Renal cortical epithelial cell (primary cell): Measurements from ENCODE around the gene ADK. TPM values are rescaled to one million over a fixed set of nuclear protein-coding genes. Genes with fewer than 3 reads are reported as not detected.
"Not testable (repeated sequence)": the region's sequence is repeated elsewhere in the genome, so short reads cannot be mapped to it uniquely, and the experiment has no call there.

Source experiments
- DNase-seq: peaks from one replicate; pipeline ENCODE4 v3.0.0-alpha.2; 2011; ENCODE audit warnings: low read depth
- total RNA-seq: library from RNA; depleted of rRNA; stranded (reverse); fragments of >200 nt; gene quantifications from 2 replicates; pipeline ENCODE4 v1.2.3, GENCODE V29; 2014

Gene ADK
- total RNA-seq, 1 donor from 2014 or later: 74.9 TPM

DNA sequence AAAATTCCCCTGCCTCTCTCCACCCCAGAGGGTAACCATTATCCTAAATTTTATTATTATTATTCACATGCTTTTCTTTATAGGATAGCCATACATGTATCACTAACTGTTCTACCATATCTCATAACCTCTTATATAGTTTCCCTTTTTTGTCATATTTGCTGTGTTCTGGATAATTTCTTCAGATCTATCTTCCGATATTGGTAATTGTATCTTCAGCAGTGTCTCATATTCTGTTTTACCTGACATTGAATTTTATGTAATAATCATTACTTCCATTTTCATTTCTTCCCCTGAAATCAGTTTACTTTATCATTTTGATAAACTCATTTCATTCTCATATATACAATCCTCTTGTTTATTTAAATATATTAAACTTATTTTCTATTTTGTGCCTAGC, 273.5 kb downstream of the ADK start:
- no peak for DNase-seq

DNA sequence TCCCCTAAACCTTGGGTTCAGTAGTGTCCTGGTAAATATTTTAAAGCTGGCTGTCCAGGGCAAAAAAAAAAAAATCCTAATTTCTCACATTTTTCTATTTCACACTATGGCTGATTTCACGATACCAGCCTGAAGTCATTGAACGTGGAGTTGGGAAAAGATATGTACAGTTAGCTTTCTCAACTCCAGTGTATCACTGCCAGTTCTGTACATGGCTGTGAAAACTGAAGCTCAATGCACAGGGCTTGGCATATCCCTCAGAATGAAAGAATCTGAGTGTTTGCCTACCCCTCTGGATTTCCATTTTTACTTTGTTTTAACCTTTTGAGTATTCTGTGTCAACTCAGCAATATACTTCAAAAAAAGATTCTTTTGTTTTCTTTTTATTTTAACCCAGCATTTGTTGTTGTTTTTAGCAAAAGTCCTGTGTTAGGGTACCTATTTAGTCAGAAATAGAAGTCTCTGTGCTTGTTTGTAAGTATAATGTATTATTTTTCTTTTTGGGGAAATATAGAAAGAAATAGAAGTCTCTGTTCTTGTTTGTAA, 274.5 kb downstream of the ADK start:
- no peak for DNase-seq

DNA sequence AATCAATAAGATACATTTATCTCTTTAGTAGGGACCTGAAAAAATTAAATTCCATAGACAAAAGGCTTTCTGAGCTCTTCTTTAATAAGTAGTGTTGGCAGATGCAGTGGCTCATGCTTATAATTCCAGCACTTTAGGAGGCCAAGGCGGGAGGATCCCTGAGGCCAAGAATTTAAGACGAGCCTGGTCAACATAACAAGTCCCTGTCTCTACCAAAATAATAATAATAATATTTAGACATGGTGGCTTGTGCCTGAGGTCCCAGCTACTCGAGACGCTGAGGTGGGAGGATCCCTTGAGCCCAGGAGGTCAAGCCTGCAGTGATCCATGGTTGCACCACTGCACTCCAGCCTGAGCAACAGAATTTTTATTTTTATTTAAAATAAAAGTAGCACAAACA, 280.8 kb downstream of the ADK start:
- no peak for DNase-seq

DNA sequence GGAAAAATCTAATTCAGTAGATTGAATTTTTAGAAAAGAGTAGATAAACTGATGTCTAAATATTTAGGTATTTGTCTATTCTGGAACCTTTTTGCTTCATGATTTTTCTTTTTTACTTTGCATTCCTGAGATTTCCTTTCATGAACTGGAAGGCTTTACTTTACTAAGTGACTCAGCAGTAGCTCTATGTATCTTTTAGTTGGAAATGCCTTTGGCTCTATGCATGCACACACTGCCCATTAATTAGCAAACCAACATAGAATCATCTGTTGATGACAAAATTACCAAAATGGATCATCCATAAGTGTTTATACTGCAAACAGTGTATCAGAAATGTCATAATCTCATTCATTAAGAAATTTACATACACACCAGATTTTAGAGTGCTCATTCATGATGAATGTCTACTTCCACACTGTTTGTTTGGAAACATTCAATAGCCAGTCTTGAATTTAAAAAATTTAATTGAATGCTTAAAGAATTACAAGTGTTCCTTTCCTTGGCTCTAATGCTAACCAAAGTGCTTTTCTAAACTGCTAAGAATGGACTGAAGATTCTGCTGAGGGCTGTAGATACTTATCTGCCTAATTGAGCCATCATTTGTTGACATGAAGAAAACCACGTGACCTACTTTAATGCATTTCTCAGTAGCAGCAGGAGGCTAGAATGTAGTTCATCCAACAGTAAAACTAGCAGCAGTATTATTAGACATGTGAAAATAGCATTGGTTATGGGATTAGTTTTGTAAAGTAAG, 282.0 kb downstream of the ADK start:
- peak; percentile 30 for DNase-seq

DNA sequence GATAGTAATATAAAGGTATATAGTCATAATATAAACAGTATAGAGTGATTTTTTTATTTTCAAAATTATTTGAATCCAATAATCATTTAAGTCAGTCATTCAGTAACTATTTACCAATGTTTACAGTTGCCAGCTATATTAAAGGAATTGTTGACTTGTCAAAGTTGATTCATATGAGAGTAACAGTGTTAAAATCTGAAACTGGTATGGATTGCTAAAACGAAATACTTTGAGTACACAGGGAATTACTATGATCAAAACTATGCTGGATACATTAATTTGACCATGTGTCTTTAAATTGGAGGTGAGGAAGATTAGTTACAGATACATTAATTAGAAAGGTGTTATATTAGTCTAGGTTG, 282.6 kb downstream of the ADK start:
- no peak for DNase-seq

DNA sequence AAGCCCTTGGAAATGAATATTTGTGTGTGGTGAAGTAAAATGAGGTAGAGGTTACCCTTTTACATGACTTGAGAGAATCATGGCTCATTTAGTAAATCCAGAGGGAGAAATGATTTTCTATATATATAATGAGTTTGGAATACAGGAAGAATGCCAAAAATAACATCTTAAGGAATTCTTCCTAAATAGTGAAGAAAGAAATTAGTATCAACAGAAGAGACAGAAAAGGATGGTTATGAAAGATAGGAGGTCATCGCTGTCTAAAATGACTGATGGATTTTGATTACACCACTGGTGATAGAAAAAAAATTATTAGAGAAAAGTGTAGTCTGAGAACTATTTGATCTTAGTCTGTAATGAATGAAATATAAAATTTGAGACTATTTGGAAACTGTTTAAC, 283.0 kb downstream of the ADK start:
- no peak for DNase-seq

DNA sequence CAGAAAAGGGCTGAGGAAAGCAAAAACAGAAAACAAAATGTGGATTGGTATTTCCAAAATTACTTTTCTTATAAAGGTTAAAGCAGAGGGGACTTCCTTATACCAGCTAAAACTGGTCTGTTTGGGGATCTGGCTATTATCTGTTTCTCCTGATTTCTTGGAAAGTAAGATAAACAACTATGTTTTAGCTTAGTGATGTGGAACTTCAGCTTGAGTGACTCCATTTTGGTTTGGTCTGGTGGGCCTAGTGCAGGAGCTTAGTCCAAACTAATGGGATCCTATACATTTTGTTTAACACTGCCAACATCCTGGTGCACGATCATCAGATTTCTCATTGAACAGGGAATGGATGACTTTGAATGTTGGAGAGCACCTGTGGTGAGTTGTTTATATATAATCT, 283.5 kb downstream of the ADK start:
- DNase-seq: no peak

DNA sequence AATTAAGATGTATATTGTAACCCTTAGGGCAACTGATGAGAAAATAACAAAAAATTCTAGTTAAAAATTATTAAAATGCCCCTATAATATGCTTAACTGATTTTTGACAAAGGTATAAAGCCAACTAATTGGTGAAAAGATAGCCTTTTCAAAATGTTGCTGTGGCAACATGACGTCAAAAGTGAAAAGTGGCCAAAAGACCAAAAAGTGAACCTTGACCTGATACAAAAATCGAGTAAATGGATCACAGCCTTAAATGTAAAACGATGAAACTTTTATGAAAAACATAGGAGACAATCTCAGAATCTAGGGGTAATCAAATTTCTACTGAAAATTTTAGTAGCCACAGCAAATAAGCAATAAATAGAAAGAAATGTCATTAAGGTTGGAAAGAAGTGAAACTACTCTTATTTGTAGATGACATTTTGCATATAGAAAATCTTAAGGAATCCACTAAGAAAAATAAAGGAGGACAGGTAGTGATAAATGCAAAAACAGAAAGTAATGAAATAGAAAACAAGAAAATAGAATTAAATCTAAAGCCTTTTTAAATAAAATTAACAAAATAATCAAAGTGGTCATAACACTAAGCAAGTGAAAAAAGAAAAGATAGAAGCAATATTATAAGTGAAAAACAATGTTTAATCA, 285.6 kb downstream of the ADK start:
- DNase-seq: no peak

DNA sequence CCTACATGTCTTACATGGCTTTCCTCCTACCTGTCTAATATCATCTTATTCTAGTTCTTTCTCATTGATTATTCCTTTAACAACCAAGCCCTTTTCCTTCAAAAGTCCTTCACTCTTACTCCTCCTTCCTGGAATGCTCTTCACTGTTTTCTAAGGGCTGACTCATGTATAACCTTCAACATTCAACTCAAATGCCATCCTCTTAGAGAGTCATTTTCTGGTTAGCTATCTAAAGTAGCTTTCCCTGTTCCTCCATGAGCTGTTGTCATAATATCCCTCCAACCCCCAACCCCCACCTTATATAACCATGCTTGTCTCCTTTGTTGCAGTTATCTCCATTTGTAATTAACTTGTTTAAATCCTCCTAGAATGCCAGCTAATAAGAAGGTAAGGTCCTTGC, 286.8 kb downstream of the ADK start:
- peak; percentile 80 for DNase-seq

DNA sequence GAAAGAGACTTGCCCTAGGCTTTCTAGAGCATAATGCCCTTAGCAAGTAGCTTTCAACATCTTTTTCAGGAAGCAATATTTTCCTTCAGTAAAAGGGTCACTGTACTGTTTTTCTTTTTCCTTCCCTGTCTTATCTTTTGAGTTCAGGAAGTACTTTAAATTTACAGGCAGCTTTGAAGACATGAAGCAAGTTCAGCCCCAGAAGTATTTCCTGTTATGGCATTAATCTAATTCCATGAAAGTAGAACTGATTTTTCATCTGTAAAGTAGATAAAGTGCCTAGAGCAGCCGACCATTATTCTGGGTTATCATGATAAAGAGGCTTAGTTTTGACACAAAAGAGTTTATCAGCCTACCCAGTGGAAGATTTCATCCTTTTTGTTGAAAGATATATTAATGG, 288.2 kb downstream of the ADK start:
- DNase-seq: no peak

DNA sequence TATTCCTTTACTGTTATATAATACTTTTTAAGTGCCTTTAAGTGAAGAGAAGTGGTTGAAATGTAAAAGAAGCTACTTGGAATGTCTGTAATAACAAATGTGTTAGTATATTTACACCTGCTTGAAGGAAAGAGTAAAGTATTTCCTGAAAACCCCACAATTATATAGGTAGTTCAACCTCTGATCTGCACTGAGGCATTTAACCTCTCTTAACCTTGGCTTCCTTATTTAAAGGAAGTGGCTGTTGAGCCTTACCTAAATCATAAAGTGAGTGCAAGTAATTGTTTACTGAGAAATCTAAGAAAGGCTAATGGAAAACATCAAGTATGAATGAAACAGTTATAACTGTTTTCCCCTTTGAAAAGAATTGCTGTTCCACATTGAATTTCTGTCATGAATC, 294.5 kb downstream of the ADK start:
- no peak for DNase-seq

DNA sequence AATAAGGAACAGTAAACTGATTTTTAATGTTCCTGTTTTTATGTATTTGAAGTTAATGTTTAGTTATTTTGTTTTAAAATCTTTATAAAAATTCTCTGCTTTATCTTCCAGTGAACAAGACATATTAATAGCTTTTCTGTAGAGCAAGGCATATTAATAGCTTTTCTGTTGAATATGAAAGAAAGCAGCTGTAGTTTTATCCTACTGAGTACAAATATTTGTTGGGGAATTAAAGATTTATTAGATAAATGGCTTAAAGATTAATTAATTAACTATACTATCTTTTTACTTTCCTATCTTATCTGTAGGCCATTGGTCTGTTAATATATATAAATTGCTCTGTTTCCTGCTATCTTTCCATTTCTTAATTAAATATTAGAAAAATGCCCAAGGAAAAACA, 299.6 kb downstream of the ADK start:
- DNase-seq: no peak

DNA sequence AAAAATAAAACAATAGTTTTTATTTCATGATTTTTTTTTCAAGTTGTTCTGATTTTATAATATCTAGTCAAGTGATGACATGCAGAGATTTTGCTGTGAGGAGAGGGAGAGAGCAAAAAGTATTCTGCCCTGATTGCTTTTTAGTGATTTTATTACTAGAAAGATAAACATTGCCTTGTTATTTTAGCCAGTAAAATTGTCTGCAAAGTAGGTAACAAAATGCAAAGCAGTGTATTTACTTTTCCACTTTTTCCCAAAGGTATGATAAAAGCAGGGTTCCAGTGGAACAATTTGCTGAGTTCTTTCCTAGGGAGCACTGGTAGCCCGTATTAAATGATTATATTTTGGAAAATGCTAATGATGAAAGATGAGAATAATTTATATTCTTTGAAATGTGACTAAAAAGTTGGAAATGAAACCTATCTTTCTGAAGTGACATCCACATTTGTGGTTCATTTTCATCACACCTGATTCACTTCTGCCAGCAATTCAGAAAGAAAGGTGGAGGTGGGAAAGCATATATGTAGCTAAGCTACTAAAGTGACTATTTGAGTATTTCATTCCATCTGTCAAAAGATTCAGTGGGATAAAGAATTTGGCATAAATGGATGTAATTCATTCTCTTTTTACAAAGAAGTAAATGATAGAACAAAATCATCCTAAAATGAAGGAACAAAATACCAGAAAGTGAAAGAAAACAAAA, 300.3 kb downstream of the ADK start:
- DNase-seq: no peak

DNA sequence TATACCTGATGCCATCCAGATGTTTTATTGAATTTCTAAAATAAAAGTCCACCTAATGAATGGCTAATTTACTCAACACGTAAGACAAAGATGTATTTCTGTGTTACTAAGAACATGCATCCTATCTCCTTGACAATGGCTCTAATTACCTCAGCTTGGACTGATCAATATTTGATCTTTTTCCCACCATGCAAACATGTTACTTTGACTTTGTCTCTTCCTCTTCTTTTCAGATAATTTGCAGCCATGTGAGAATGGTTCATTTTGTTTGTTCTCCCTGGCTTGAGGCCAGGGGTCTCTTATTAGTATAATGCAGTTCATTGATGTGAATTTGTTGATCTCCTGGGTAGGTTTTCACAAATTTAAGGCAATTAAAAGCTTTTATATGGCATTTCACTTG, 302.1 kb downstream of the ADK start:
- no peak for DNase-seq

DNA sequence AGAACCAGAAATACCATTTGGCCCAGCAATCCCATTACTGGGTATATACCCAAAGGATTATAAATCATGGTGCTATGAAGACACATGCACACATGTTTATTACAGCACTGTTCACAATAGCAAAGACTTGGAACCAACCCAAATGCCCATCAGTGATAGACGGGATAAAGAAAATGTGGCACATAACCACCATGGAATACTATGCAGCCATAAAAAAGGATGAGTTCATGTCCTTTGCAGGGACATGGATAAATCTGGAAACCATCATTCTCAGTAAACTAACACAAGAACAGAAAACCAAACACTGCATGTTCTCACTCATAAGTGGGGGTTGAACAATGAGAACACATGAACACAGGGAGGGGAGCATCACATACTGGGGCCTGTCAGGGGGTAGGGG, 306.5 kb downstream of the ADK start:
- DNase-seq: not testable (repeated sequence)

DNA sequence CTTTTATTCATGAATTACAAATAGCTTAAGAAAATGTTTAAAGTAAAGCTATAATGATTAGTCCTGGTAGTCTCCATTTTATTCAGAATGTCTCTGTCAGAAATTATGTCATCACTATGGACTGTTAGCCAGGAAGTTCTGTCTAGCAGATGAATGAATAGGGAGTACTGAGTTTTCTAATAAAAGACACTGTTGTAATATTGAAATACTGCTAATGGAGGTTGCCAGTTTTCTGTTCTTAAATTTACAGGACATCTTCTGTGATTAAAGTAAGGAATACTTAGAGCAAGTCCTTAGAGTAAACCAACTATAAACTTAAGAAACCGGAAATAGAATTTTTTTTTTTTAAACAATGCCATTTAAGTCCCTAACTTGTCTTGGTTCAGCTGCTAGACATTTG, 309.8 kb downstream of the ADK start:
- DNase-seq: peak; percentile 2

DNA sequence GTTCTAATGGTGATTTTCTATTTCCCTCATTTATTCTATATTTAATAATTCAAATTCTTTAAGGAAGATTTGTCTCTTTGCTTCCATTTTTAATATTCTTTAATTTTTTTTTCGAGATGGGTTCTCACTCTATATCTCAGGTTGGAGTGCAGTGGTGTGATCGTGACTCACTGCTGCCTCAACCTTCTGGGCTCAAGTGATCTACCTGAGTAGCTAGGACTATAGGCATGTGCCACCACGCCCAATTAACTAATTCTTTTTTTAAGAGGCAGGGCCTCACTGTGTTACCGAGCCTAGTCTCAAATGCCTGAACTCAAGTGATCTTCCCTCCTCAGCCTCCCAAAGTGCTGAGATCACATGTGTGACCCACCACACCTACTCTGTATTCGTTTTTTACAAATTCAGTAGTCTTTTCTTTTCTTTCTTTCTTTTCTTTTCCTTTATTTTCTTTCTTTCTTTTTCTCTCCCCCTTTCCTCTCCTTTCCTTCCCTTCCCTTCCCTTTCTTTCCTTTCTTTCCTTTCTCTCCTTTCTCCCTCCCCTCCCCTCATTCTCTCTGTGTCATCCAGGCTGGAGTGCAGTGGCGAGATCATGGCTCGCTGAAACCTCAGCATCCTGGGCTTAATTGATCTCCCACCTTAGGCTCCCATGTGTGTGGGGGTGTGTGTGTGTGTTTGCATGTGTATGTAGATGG, 323.1 kb downstream of the ADK start:
- DNase-seq: no peak

DNA sequence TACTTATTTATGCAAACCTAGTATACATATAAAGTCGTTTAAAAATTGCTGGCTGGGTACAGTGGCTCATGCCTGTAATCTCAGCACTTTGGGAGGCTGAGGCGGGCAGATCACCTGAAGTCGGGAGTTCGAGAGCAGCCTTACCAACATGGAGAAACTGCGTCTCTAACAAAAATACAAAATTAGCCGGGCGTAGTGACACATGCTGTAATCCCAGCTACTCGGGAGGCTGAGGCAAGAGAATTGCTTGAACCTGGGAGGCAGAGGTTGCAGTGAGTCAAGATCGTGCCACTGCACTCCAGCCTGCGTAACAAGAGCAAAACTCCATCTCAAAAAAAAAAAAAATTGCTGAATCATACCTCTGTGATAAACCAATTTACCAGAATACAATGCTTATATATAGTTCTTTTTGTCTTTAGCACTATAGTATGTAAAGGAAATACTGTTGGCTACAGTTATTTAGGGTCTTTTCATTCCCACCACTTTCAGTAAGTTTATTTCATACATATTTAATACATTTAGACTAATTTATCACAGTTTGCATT, 325.2 kb downstream of the ADK start:
- DNase-seq: not testable (repeated sequence)

DNA sequence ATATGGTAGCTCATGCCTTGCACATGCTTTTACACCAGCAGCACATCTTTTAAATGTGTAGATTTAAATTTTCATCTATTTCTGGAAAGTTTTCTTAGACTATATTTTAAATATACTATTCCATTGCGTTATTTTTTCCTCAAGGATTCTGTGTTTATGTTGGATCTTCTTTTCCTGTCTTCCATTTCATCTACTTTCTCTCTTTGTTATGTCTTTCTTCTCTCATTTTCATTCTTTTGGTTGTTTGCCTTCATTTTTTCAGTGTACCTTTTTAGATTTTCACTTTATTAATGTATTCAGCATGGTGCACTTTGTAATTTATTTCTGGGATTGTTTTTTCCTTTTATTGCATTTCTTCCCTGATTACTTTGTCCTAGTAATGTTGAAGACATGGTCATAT, 329.8 kb downstream of the ADK start:
- DNase-seq: no peak

DNA sequence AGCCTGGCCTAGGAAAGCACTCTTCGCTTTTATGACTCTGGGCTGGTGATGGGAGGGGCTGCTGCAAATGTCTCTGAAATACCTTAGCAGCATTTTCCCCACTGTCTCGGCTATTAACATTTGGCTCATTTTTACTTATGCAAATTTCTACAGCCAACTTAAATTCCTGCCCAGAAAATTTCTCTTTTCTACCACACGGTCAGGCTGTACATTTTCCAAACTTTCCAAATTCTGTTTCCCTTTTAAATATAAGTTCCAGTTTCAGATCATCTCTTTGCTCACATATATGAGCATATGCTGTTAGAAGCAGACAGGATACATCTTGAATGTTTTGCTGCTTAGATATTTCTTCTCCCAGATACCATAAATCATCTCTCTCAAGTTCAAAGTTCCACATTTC, 332.3 kb downstream of the ADK start:
- no peak for DNase-seq

DNA sequence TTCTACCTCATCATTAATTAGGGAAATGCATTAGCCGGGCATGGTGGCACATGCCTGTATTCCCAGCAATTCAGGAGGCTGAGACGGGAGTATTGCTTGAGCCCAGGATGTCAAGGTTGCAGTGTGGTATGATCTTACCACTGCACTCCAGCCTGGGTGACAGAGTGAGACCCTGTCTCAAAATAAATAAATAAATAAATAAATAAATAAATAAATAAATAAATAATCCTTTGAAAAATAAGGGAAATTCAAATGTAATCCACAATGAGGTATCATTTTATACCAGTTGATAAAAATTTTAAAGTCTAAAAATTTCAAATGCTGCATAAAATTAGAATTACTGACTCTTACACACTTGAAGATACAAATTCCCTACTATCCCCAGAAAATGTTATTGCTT, 334.3 kb downstream of the ADK start:
- DNase-seq: no peak

DNA sequence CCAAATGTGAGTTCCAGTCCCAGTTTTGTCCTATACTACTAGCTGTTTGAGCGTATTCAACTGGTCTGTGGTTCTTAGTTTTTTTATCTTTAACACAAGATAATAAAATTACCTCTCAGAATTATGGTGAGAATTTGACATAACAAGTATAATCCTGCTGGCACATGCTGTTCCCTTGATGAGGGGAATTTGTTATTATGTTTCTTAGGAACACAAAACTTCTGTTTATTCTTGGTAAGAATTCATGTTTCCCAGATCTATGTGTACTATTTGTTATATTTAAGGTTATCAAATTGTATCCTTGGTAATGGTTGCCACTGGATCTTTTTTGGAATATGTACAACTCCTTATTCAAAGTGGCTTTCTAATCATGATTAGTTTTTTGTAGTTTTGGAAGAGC, 335.6 kb downstream of the ADK start:
- no peak for DNase-seq
